B cell (primary cell): ENCODE results near the gene SLC4A11. TPM values are rescaled to one million over a fixed set of nuclear protein-coding genes. Genes with fewer than 3 reads are reported as not detected.

Experiments
- ATAC-seq: fragments of 200-7000 bp; cut with Tn5 transposase; one replicate; pipeline ENCODE4 v1.10.0; 2021; ENCODE audit warnings: low read depth, mild to moderate bottlenecking, moderate number of reproducible peaks, moderate library complexity
- CTCF ChIA-PET: fragments of 350-600 bp; sonication (Branson Sonifier 250); formaldehyde crosslinking; loops from one replicate; lab custom pipeline; 2021; ENCODE audit warnings: antibody characterized with exemption, inconsistent platforms; lab: Charles Lee
- POLR2A ChIA-PET: fragments of 350-600 bp; sonication (Branson Sonifier 250); formaldehyde crosslinking; loops from one replicate; lab custom pipeline; 2021; ENCODE audit warnings: antibody characterized with exemption; lab: Charles Lee
- DNase-seq: peaks from one replicate; pipeline ENCODE4 v3.0.0; 2013
- H2AFZ ChIP-seq: 2 replicates; pipeline ENCODE4 v1.6.1; 2012; ENCODE audit warnings: mild to moderate bottlenecking, low read depth, low read length; ENCODE audit not compliant: insufficient read depth, poor library complexity, severe bottlenecking
- H3K27ac ChIP-seq, 2 donors: 1 replicate in 1 of 2; 2 replicates in 1 of 2; pipeline ENCODE4 v1.5.1; 2012 to 2013; ENCODE audit warnings: low read length in 2 of 2, mild to moderate bottlenecking in 2 of 2, moderate library complexity in 1 of 2
- H3K27me3 ChIP-seq, 4 experiments: fragments of 200-600 bp in 1 of 4; sonication (generic) in 1 of 4; replicated peaks in 1 of 4; 1 replicate in 2 of 4; 2 replicates in 2 of 4; pipeline versions ENCODE4 v1.6.1 to v1.7.0; 2013 to 2016; ENCODE audit warnings: low read length in 3 of 4, mild to moderate bottlenecking in 2 of 4, mixed read lengths in 1 of 4, moderate library complexity in 1 of 4; ENCODE audit not compliant: insufficient read depth in 4 of 4, control insufficient read depth in 3 of 4; ENCODE audit errors: control extremely low read depth in 1 of 4
- H3K36me3 ChIP-seq, 2 experiments: replicated peaks in 1 of 2; 1 replicate in 1 of 2; 2 replicates in 1 of 2; pipeline versions ENCODE4 v1.6.1 to v1.7.1; 2013; ENCODE audit warnings: low read length in 1 of 2; ENCODE audit not compliant: insufficient read depth in 2 of 2, control insufficient read depth in 1 of 2; ENCODE audit errors: control extremely low read depth in 1 of 2, extremely low read depth in 1 of 2
- H3K4me1 ChIP-seq, 2 donors: fragments of 200-600 bp in 1 of 2; sonication (generic) in 1 of 2; 1 replicate in 1 of 2; 2 replicates in 1 of 2; pipeline versions ENCODE4 v1.5.1 to v1.6.1; 2013 to 2017; ENCODE audit warnings: low read length in 2 of 2; ENCODE audit not compliant: control insufficient read depth in 2 of 2, insufficient read depth in 2 of 2
- H3K4me2 ChIP-seq: replicated peaks from 2 replicates; pipeline ENCODE3; 2012; ENCODE audit warnings: mild to moderate bottlenecking, low read depth, low read length; ENCODE audit not compliant: poor library complexity, severe bottlenecking
- H3K4me3 ChIP-seq, 5 experiments: fragments of 200-600 bp in 1 of 5; sonication (generic) in 1 of 5; 1 replicate in 3 of 5; 2 replicates in 2 of 5; pipeline versions ENCODE4 v1.5.1 to v1.7.0; 2011 to 2016; ENCODE audit warnings: low read length in 4 of 5, mild to moderate bottlenecking in 4 of 5, low read depth in 2 of 5, control low read depth in 1 of 5, moderate library complexity in 1 of 5; ENCODE audit not compliant: insufficient read depth in 1 of 5; ENCODE audit errors: control extremely low read depth in 1 of 5, extremely low read depth in 1 of 5
- H3K79me2 ChIP-seq: fragments of 200-600 bp; sonication (generic); one replicate; pipeline ENCODE4 v1.6.0; 2016; ENCODE audit warnings: low read length; ENCODE audit not compliant: control insufficient read depth, insufficient read depth
- H3K9ac ChIP-seq: fragments of 200-600 bp; sonication (generic); 2 replicates; pipeline ENCODE4 v1.6.1; 2017; ENCODE audit warnings: mild to moderate bottlenecking, low read length, moderate library complexity
- H3K9me3 ChIP-seq, 3 donors: one replicate each; pipeline versions ENCODE4 v1.6.1 to v1.7.1; 2013; ENCODE audit warnings: low read length in 2 of 3; ENCODE audit not compliant: control insufficient read depth in 2 of 3, insufficient read depth in 1 of 3; ENCODE audit errors: control extremely low read depth in 1 of 3
- H4K20me1 ChIP-seq: 2 replicates; pipeline ENCODE4 v1.6.0; 2012; ENCODE audit warnings: mild to moderate bottlenecking, low read length; ENCODE audit not compliant: insufficient read depth, control insufficient read depth, poor library complexity, severe bottlenecking
- H3K27ac Mint-ChIP-seq: one replicate; pipeline ENCODE4 v1.8.0; 2021; ENCODE audit warnings: mixed read lengths
- H3K27me3 Mint-ChIP-seq: one replicate; pipeline ENCODE4 v1.8.0; 2021; ENCODE audit warnings: mixed read lengths
- H3K4me1 Mint-ChIP-seq: one replicate; pipeline ENCODE4 v1.8.0; 2021; ENCODE audit warnings: mixed read lengths
- H3K4me3 Mint-ChIP-seq: one replicate; pipeline ENCODE4 v1.8.0; 2021; ENCODE audit warnings: mixed read lengths
- H3K9me3 Mint-ChIP-seq: one replicate; pipeline ENCODE4 v1.8.0; 2022; ENCODE audit warnings: mixed read lengths; ENCODE audit not compliant: insufficient read depth
- CTCF ChIP-seq: fragments of 200-600 bp; IDR thresholded peaks from one replicate; pipeline ENCODE4 v1.8.0; 2022; ENCODE audit warnings: antibody characterized with exemption, mild to moderate bottlenecking
- EZH2 ChIP-seq: IDR thresholded peaks from 2 replicates; pipeline ENCODE4 v1.6.1; 2012; ENCODE audit warnings: borderline replicate concordance, low read depth, mild to moderate bottlenecking, moderate library complexity, low read length; ENCODE audit not compliant: insufficient read depth, poor library complexity, severe bottlenecking
- WGBS: methylation state at CpG from one replicate; pipeline ENCODE4 v1.1.5; 2013; ENCODE audit warnings: missing lambda C conversion rate; ENCODE audit not compliant: insufficient coverage; 5-methylcytosine and 5-hydroxymethylcytosine counted together
- intact Hi-C: fragments of 100-400 bp; cut with micrococcal nuclease; formaldehyde crosslinking; loops from one replicate; pipeline ENCODE4 v1.10.0; 2022
- polyA plus RNA-seq: library from polyadenylated mRNA; depleted of rRNA; stranded (reverse); fragments of >200 nt; gene quantifications from 2 replicates; pipeline ENCODE4 v1.2.3, GENCODE V29; 2012
- total RNA-seq, 2 donors: library from RNA; stranded (reverse); fragments of 120-200 nt in 1 of 2; gene quantifications; 1 replicate in 1 of 2; 2 replicates in 1 of 2; pipeline versions ENCODE4 v1.2.3 to v1.2.4, GENCODE V29; 2013 to 2022

The SLC4A11 gene
- total and polyA plus RNA-seq, 2 donors (not counting 1 experiment from before 2014, with no cell fraction given): 0.85 to 1.6 TPM

GRCh38 chr20:3233131-3233990, 5.6 kb downstream of the SLC4A11 start:
- Histone ChIP-seq H2AFZ (no peak overlapping the region), H3K36me3 (no peaks in the 10 kb centered on the region), H3K27me3 (peaks cover 0 to 40% (median 15%) of the 10 kb centered on the region in 4 experiments), H3K4me2 (no peak overlapping the region), H3K4me1 (peaks cover 9 to 11% of the 10 kb centered on the region in 2 donors), H3K27ac (no peak overlapping the region), H3K79me2 (no peaks in the 10 kb centered on the region), H3K9me3 (peaks cover 0 to 7% (median 0%) of the 10 kb centered on the region in 3 donors), H3K9ac (no peak overlapping the region), H3K4me3 (no peak overlapping the region), H4K20me1 (no peaks in the 10 kb centered on the region)
- intact Hi-C loops: no loop called here
- H3K4me3 Mint-ChIP-seq: no peak overlapping the region
- no peak for DNase-seq
- ChIA-PET CTCF (no interaction called here), POLR2A (no interaction called here)
- H3K27ac Mint-ChIP-seq: no peak overlapping the region
- H3K4me1 Mint-ChIP-seq: peaks cover 10% of the 10 kb centered on the region
- H3K27me3 Mint-ChIP-seq: peaks cover 23% of the 10 kb centered on the region
- no peak for ATAC-seq
- 91% methylated on average over 22 of the region's 32 CpGs for WGBS
- no peaks in the 10 kb centered on the region for H3K9me3 Mint-ChIP-seq
- TF ChIP-seq CTCF: no peak
- TF ChIP-seq EZH2: no peak
